Esophagus squamous epithelium (tissue), 5 donors: ENCODE measurements around the gene ABCD3. TPM values are rescaled to one million over a fixed set of nuclear protein-coding genes. Genes with fewer than 3 reads are reported as not detected.
A peak's percentile ranks its signal among the peaks of the same experiment; 100 is the strongest.
"Not testable (repeated sequence)": the region's sequence is repeated elsewhere in the genome, so short reads cannot be mapped to it uniquely, and the experiment has no call there.

Experiments used
- DNase-seq: peaks from one replicate; lab custom pipeline; 2025; lab: John Stamatoyannopoulos, UW
- H3K27ac ChIP-seq, 4 donors: fragments of 200-600 bp; sonication (generic); one replicate each; pipeline ENCODE4 v1.5.1; 2016 to 2019; ENCODE audit warnings: mild to moderate bottlenecking in 1 of 4
- H3K27me3 ChIP-seq, 4 donors: fragments of 200-600 bp; sonication (generic); 1 replicate in 3 of 4; 2 replicates in 1 of 4; pipeline versions ENCODE4 v1.5.1 to v1.6.0; 2017 to 2021; ENCODE audit warnings: antibody characterized with exemption in 1 of 4
- H3K36me3 ChIP-seq, 3 donors: fragments of 200-600 bp; sonication (generic); one replicate each; pipeline ENCODE4 v1.5.1; 2016 to 2019
- H3K4me1 ChIP-seq, 3 donors: fragments of 200-600 bp; sonication (generic); one replicate each; pipeline ENCODE4 v1.5.1; 2017 to 2019
- H3K4me3 ChIP-seq, 4 donors: fragments of 200-600 bp; sonication (generic); 1 replicate in 3 of 4; 2 replicates in 1 of 4; pipeline ENCODE4 v1.5.1; 2016 to 2019; ENCODE audit warnings: mild to moderate bottlenecking in 2 of 4, moderate library complexity in 1 of 4
- H3K9me3 ChIP-seq, 3 donors: fragments of 200-600 bp; sonication (generic); one replicate each; pipeline ENCODE4 v1.5.1; 2016 to 2019
- POLR2A ChIP-seq, 4 donors: fragments of 450-650 bp; IDR thresholded peaks; one replicate each; pipeline ENCODE4 v1.6.1; 2017; ENCODE audit warnings: antibody characterized with exemption in 4 of 4, mild to moderate bottlenecking in 4 of 4, moderate library complexity in 3 of 4
- WGBS, 2 donors: methylation state at CpG; one replicate each; pipeline ENCODE4 v1.1.5; 2018; 5-methylcytosine and 5-hydroxymethylcytosine counted together
- intact Hi-C: fragments of 100-400 bp; cut with DNase I; formaldehyde crosslinking; loops from one replicate; pipeline ENCODE4 v1.15.0; 2022
- total RNA-seq, 4 donors: library from RNA; depleted of rRNA; stranded (reverse); fragments of >200 nt; gene quantifications; one replicate each; pipeline ENCODE4 v1.1.0, GENCODE V29; 2016
- TF ChIP-seq, protein P1 (sequence below), 6 experiments: fragments of 450-650 bp in 4 of 6; fragments of 200-600 bp in 2 of 6; sonication (generic) in 2 of 6; IDR thresholded peaks; one replicate each; pipeline ENCODE4 v1.5.1; 2016 to 2019; ENCODE audit warnings: antibody characterized with exemption in 6 of 6, mild to moderate bottlenecking in 4 of 6, moderate library complexity in 4 of 6
- donor health status: DM: yes; HTN: yes; CAD: no.

The ABCD3 gene
- total RNA-seq = 10 to 100 TPM; 30.2 to 34.5 (median 32.1) TPM

DNA sequence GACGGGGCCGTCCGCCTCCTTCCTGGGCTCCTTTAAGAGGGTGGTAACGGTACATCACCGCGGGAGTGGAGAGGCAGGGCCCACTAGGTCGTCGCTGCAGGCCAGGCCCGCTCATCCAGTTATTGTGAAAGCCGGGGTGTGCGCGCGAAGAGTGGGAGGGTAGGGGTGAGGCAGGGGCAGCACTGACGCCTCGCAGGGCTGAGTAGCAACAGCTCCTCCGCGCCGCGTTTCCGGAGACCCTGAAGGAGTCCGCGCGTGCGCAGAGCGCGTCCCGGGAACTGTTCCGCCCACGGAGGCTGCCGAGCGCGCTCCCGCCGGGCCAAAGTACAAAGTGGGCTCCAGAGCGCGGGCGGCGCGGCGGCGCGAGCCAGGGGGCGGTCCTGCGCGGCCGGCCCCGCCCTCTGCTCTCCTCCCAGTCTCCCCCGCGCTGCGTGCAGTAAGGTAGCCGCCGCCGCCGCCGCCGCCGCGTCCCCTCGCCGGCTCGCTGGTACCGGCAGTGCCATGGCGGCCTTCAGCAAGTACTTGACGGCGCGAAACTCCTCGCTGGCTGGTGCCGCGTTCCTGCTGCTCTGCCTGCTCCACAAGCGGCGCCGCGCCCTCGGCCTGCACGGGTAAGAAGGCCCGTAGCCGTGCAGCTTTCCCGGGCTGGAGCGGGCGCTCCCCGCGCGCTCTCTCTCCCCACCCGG is at the start of gene ABCD3:
Gene ABCD3, plus strand, starts transcription at position 412 of the 686 bp plus-strand sequence. Its CDS starts 90 bp downstream, at position 502.
- TF ChIP-seq POLR2A (IDR thresholded peaks at IDR 0.05) = peak in 3 of 4 donors; percentile 40 to 88 (median 67)
- TF ChIP-seq, protein P1, sequence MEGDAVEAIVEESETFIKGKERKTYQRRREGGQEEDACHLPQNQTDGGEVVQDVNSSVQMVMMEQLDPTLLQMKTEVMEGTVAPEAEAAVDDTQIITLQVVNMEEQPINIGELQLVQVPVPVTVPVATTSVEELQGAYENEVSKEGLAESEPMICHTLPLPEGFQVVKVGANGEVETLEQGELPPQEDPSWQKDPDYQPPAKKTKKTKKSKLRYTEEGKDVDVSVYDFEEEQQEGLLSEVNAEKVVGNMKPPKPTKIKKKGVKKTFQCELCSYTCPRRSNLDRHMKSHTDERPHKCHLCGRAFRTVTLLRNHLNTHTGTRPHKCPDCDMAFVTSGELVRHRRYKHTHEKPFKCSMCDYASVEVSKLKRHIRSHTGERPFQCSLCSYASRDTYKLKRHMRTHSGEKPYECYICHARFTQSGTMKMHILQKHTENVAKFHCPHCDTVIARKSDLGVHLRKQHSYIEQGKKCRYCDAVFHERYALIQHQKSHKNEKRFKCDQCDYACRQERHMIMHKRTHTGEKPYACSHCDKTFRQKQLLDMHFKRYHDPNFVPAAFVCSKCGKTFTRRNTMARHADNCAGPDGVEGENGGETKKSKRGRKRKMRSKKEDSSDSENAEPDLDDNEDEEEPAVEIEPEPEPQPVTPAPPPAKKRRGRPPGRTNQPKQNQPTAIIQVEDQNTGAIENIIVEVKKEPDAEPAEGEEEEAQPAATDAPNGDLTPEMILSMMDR (IDR thresholded peaks at IDR 0.05) = peak in 1 of 6 experiments; percentile 13
- WGBS, 2 donors = 2% methylated on average over 7 to 11 of the region's 84 CpGs
- no peaks in the 10 kb centered on the region for H3K9me3 ChIP-seq

DNA sequence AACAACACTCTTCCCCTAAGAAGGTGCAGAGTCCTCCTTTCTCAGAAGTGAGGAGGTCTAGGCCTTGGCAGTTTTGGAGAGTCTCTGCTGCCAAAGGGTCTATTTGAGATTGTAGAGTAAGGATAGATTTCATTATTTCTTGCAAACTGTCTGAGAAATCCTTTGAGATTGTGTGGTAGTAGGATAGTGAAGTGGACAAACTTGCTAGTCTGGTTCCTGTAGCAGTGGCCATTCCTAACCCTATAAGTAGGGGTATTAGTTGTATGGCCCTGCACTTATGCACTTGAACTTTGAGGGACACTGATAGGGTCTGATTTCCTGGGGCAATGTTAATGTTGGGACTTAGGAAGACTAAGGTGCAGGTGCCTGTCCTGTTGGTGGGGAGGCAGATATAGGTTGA is 45.4 kb upstream of the ABCD3 start:
- intact Hi-C loops, DNase-seq, H3K36me3 ChIP-seq, H3K4me3 ChIP-seq, H3K27me3 ChIP-seq, H3K9me3 ChIP-seq, H3K27ac ChIP-seq: not testable (repeated sequence)
- peaks cover 0 to 10% (median 0%) of the 10 kb centered on the region in 3 donors for H3K4me1 ChIP-seq

More for the DNA sequence above, at the start of gene ABCD3:
- peak; percentile 74 for DNase-seq
- no peaks in the 10 kb centered on the region for H3K36me3 ChIP-seq
- intact Hi-C loops = no loop called here
- H3K27ac ChIP-seq = peak within 1 kb of the TSS; percentile 86 to 97 (median 92)
- H3K27me3 ChIP-seq = no peaks in the 10 kb centered on the region
- H3K4me1 ChIP-seq = peaks cover 4 to 56% (median 29%) of the 10 kb centered on the region in 3 donors
- peak within 1 kb of the TSS; percentile 66 to 98 (median 78) for H3K4me3 ChIP-seq

DNA sequence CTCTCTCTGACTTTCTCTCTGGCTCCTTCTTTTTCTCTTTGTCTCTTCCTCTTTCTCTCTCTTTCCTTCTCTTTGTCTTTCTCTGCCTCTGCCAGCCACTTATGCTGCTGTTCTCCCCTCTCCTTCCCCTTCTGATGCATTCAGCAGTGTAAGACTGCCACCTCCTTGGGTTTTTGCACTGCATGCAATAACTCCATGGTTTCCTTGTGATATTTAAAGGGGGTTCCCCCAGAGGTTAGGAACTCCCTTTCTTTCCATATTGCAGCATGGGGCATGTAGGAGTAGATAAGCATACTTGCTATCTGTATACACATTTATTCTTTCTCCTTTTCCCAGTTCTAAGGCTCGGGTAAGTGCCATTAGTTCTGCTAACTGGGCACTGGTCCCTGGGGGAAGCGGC is 44.9 kb upstream of the ABCD3 start:
- H3K27ac ChIP-seq, H3K4me3 ChIP-seq, H3K36me3 ChIP-seq, intact Hi-C loops, H3K27me3 ChIP-seq, H3K9me3 ChIP-seq, DNase-seq: not testable (repeated sequence)
- H3K4me1 ChIP-seq = peaks cover 0 to 10% (median 0%) of the 10 kb centered on the region in 3 donors
- WGBS, 2 donors = 38 to 55% methylated on average over 2 of the region's 2 CpGs

DNA sequence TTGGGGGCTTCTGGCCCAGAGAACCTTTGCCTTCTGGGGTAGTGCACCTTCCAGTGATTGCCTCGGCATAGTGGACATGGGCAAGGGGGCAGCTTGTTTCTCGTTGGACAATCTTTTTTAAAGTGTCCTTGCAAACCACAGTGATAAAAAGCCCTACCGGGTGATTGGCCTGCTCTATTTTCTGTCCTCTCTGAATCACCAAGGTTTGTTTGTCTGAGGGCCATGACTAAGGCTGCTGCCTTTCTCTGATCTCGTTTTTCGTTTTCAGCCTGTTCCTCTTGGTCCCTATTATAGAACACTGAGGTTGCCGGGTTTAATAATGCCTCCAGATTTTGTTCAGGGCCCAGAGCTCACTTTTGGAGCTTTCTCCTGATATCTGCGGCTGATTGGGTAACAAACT is 42.5 kb upstream of the ABCD3 start:
- DNase-seq, intact Hi-C loops, H3K9me3 ChIP-seq, H3K27me3 ChIP-seq, H3K4me3 ChIP-seq, H3K36me3 ChIP-seq, H3K27ac ChIP-seq: not testable (repeated sequence)
- WGBS, 2 donors = 82 to 87% methylated on average over 5 to 7 of the region's 7 CpGs
- H3K4me1 ChIP-seq = peaks cover 0 to 10% (median 0%) of the 10 kb centered on the region in 3 donors

DNA sequence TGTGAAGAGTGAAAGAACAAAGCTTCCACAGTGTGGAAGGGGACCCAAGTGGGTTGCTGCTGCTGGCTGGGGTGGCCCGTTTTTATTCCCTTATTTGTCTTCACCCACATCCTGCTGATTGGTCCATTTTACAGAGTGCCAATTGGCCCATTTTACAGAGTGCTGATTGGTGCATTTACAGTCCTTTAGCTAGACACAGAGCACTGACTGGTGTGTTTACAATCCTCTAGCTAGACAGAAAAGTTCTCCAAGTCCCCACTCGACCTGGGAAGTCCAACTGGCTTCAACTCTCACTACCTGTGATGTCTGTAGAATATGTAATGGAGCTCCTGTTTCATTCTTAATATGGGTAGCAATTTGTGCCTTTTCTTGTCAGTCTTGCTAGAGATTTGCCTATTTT is 39.7 kb upstream of the ABCD3 start:
- H3K4me3 ChIP-seq, H3K9me3 ChIP-seq, H3K36me3 ChIP-seq, H3K27ac ChIP-seq, H3K27me3 ChIP-seq, DNase-seq, intact Hi-C loops: not testable (repeated sequence)
- WGBS, 2 donors = 56 to 76% methylated on average over 2 of the region's 2 CpGs
- peaks cover 0 to 12% (median 0%) of the 10 kb centered on the region in 3 donors for H3K4me1 ChIP-seq

DNA sequence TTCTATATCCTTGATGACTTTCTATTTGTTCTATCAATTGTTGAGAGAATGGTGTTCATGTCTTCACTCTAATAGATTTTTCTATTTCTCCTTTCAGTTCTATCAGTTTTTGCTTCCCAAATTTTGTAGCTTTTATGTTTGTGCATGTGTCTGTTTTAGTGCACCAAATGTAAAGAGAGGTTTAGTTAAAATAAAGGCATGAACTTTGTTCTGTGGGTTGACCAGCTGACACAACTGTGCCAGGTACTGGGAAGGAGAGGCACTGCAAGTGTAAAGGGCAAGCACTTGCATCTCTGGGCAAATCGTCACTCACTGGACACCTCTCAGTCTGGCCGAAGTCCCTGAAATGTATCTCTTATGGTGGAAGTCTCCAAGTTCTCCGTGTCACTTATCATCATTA is 38.6 kb upstream of the ABCD3 start:
- Histone ChIP-seq H3K27me3 (no peaks in the 10 kb centered on the region), H3K27ac (no peak overlapping the region), H3K4me1 (peaks cover 0 to 20% (median 0%) of the 10 kb centered on the region in 3 donors), H3K36me3 (no peaks in the 10 kb centered on the region), H3K4me3 (no peak overlapping the region), H3K9me3 (no peaks in the 10 kb centered on the region)
- TF ChIP-seq POLR2A (IDR thresholded peaks at IDR 0.05) = no peak
- TF ChIP-seq, protein P1 (IDR thresholded peaks at IDR 0.05) = no peak
- no peak for DNase-seq
- 87 to 92% methylated on average over 3 of the region's 3 CpGs for WGBS, 2 donors
- intact Hi-C loops = no loop called here

DNA sequence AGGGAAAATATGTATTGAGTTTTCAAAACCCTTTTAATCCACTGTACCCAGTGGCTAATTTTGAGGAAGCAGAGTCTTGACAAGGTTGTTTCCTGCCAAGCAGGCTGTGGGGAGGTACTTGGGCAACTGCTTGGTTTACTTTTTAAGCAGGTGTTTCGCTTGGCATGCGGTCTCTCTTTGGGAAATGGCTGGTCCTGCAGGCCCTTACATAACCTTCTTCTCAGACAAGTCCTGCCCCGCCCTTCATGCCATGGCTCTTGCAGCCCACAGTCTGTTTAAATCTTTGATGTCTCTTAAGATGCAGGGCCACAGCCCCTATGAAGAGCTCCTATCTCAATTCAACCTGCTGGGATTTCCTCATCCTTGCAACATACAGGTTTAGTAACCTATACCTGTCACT is 36.0 kb upstream of the ABCD3 start:
- 14 to 34% methylated on average over 3 of the region's 3 CpGs for WGBS, 2 donors
- DNase-seq = no peak
- H3K36me3 ChIP-seq = no peaks in the 10 kb centered on the region
- H3K4me3 ChIP-seq = no peak overlapping the region
- no peaks in the 10 kb centered on the region for H3K27me3 ChIP-seq
- intact Hi-C loops = no loop called here
- H3K4me1 ChIP-seq = peaks cover 0 to 29% (median 0%) of the 10 kb centered on the region in 3 donors
- H3K9me3 ChIP-seq = no peaks in the 10 kb centered on the region
- peak overlapping the region in 2 of 4 donors; percentile 8 to 55 for H3K27ac ChIP-seq
- no peak for TF ChIP-seq POLR2A (IDR thresholded peaks at IDR 0.05)
- TF ChIP-seq, protein P1 (IDR thresholded peaks at IDR 0.05) = no peak
